ENCODE data around the gene LHFPL6. TPM values are rescaled to one million over a fixed set of nuclear protein-coding genes. Genes with fewer than 3 reads are reported as not detected.
A peak's percentile ranks its signal among the peaks of the same experiment; 100 is the strongest.

Gene LHFPL6
- total and polyA plus RNA-seq, 8 donors = 1.8 to 13.4 (median 7.1) TPM

GRCh38 chr13:39632994-39633393 is 30.0 kb upstream of the LHFPL6 start:
- peak; percentile 45 for FAIRE-seq
- Histone ChIP-seq H3K9me3 (no peaks in the 10 kb centered on the region), H3K27me3 (peaks cover 0 to 3% (median 0%) of the 10 kb centered on the region in 4 donors), H3K27ac (no peak overlapping the region), H3K4me1 (no peaks in the 10 kb centered on the region), H3K36me3 (no peaks in the 10 kb centered on the region), H3K4me3 (no peak overlapping the region)
- no peak for DNase-seq
- intact Hi-C loops (cut with DNase I) = no loop called here
- no peak for TF ChIP-seq CTCF (IDR thresholded peaks at IDR 0.05)
- no peak for ATAC-seq

GRCh38 chr13:39631307-39631706 is 28.3 kb upstream of the LHFPL6 start:
- no peak for TF ChIP-seq CTCF (IDR thresholded peaks at IDR 0.05)
- H3K27me3 ChIP-seq = peaks cover 0 to 3% (median 0%) of the 10 kb centered on the region in 4 donors
- 58 to 65% methylated on average over 1 of the region's 1 CpG for WGBS, 2 donors
- no peaks in the 10 kb centered on the region for H3K36me3 ChIP-seq
- H3K27ac ChIP-seq = no peak overlapping the region
- H3K4me1 ChIP-seq = no peaks in the 10 kb centered on the region
- no peak for DNase-seq
- no peaks in the 10 kb centered on the region for H3K9me3 ChIP-seq
- ATAC-seq = no peak
- no peak overlapping the region for H3K4me3 ChIP-seq
- FAIRE-seq = no peak
- intact Hi-C loops (cut with DNase I) = no loop called here

GRCh38 chr13:39623466-39623865 is 20.5 kb upstream of the LHFPL6 start:
- no peaks in the 10 kb centered on the region for H3K4me1 ChIP-seq
- intact Hi-C loops (cut with DNase I) = no loop called here
- no peak for FAIRE-seq
- no peak overlapping the region for H3K4me3 ChIP-seq
- TF ChIP-seq CTCF (IDR thresholded peaks at IDR 0.05) = no peak
- no peaks in the 10 kb centered on the region for H3K27me3 ChIP-seq
- H3K27ac ChIP-seq = no peak overlapping the region
- 83 to 95% methylated on average over 1 of the region's 1 CpG for WGBS, 2 donors
- no peak for ATAC-seq
- H3K36me3 ChIP-seq = no peaks in the 10 kb centered on the region
- no peaks in the 10 kb centered on the region for H3K9me3 ChIP-seq
- DNase-seq = no peak

- no peaks in the 10 kb centered on the region for H3K4me1 ChIP-seq
- FAIRE-seq = no peak
- WGBS, 2 donors = 48 to 57% methylated on average over 1 of the region's 1 CpG
- intact Hi-C loops (cut with DNase I) = loop anchor here in 1 of 3 donors (10.0 kb wide), 1 partner anchor 474 kb away; no protein-coding TSS in a partner anchor
- H3K27ac ChIP-seq = no peak overlapping the region
- DNase-seq = no peak
- no peaks in the 10 kb centered on the region for H3K9me3 ChIP-seq
- no peaks in the 10 kb centered on the region for H3K36me3 ChIP-seq
- H3K27me3 ChIP-seq = no peaks in the 10 kb centered on the region
- no peak overlapping the region for H3K4me3 ChIP-seq
- TF ChIP-seq CTCF (IDR thresholded peaks at IDR 0.05) = no peak
- ATAC-seq = no peak
Measured at GRCh38 chr13:39618561-39618960, 15.6 kb upstream of the LHFPL6 start.

GRCh38 chr13:39616087-39616694 is 13.2 kb upstream of the LHFPL6 start:
- DNase-seq (peak in 3 of 6 donors; percentile 18 to 33 (median 32)), ATAC-seq (peak; percentile 68 to 97 (median 88)), FAIRE-seq (peak; percentile 95)
- no peak overlapping the region for H3K27ac ChIP-seq
- H3K9me3 ChIP-seq = no peaks in the 10 kb centered on the region
- intact Hi-C loops (cut with DNase I) = loop anchor here in 1 of 3 donors (10.0 kb wide), 1 partner anchor 471 kb away; no protein-coding TSS in a partner anchor
- H3K4me3 ChIP-seq = no peak overlapping the region
- no peaks in the 10 kb centered on the region for H3K36me3 ChIP-seq
- H3K4me1 ChIP-seq = no peaks in the 10 kb centered on the region
- 24 to 29% methylated on average over 10 of the region's 10 CpGs for WGBS, 2 donors
- peaks cover 0 to 3% (median 0%) of the 10 kb centered on the region in 4 donors for H3K27me3 ChIP-seq
- TF ChIP-seq CTCF (IDR thresholded peaks at IDR 0.05) = peak; percentile 52 to 81 (median 71)
